ENCODE results near the gene GALNT1.

DNA sequence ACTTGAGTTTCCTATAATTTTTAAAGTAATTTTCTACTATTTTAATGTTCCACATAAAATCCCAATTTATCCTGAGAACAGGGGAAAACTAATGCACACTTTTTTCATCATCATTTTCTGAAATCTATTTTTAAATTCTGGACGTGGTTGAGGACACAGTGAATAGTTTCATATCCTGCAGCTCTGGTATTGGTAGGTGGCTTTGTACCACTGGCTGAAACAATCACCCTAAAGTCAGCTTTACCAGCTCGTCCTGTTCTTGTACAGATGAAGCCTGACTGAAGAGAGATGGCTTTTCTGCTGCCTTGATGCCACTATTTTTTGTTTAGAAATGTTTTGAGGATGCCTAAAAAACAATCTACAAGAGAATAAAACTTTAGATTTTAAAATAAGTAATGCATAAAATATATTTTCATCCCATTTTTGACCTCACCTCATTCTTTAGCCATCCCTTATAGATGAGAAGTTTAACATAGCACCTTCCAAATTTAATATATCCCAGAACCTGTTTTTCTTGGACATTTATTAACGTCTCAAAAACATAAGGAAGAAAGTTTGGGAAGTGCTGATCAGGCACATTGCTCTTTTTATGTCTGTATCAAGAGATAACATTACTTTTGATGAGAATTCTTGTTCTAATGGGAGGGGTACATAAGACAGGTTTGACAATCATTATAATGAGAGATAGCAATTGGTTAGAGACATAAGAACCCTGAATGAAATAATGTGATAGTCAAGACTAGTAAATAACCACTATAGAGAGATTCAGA lies 80.9 kb downstream of the GALNT1 start:
- TF ChIP-seq MAFK (IDR thresholded peaks at IDR 0.05; ENCODE audit: partially characterized antibody) (peak; percentile 52), EP300 (IDR thresholded peaks at IDR 0.05) (no peak), FOXS1 (CRISPR knock-in tag; IDR thresholded peaks at IDR 0.05) (no peak), POLR2A (IDR thresholded peaks at IDR 0.05; ENCODE audit: low read length) (no peak), KDM1A (IDR thresholded peaks at IDR 0.05; ENCODE audit: low read depth) (no peak), RAD21 (conservative IDR thresholded peaks at IDR 0.05 in 1 of 2, IDR thresholded peaks at IDR 0.05 in 1 of 2) (no peak)
- TF ChIP-seq, protein P1, sequence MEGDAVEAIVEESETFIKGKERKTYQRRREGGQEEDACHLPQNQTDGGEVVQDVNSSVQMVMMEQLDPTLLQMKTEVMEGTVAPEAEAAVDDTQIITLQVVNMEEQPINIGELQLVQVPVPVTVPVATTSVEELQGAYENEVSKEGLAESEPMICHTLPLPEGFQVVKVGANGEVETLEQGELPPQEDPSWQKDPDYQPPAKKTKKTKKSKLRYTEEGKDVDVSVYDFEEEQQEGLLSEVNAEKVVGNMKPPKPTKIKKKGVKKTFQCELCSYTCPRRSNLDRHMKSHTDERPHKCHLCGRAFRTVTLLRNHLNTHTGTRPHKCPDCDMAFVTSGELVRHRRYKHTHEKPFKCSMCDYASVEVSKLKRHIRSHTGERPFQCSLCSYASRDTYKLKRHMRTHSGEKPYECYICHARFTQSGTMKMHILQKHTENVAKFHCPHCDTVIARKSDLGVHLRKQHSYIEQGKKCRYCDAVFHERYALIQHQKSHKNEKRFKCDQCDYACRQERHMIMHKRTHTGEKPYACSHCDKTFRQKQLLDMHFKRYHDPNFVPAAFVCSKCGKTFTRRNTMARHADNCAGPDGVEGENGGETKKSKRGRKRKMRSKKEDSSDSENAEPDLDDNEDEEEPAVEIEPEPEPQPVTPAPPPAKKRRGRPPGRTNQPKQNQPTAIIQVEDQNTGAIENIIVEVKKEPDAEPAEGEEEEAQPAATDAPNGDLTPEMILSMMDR (IDR thresholded peaks at IDR 0.05), result no peak
- TF ChIP-seq, protein P2, sequence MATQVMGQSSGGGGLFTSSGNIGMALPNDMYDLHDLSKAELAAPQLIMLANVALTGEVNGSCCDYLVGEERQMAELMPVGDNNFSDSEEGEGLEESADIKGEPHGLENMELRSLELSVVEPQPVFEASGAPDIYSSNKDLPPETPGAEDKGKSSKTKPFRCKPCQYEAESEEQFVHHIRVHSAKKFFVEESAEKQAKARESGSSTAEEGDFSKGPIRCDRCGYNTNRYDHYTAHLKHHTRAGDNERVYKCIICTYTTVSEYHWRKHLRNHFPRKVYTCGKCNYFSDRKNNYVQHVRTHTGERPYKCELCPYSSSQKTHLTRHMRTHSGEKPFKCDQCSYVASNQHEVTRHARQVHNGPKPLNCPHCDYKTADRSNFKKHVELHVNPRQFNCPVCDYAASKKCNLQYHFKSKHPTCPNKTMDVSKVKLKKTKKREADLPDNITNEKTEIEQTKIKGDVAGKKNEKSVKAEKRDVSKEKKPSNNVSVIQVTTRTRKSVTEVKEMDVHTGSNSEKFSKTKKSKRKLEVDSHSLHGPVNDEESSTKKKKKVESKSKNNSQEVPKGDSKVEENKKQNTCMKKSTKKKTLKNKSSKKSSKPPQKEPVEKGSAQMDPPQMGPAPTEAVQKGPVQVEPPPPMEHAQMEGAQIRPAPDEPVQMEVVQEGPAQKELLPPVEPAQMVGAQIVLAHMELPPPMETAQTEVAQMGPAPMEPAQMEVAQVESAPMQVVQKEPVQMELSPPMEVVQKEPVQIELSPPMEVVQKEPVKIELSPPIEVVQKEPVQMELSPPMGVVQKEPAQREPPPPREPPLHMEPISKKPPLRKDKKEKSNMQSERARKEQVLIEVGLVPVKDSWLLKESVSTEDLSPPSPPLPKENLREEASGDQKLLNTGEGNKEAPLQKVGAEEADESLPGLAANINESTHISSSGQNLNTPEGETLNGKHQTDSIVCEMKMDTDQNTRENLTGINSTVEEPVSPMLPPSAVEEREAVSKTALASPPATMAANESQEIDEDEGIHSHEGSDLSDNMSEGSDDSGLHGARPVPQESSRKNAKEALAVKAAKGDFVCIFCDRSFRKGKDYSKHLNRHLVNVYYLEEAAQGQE (IDR thresholded peaks at IDR 0.05), result no peak
